ENCODE measurements around the gene HSPA1B.
"Not testable (repeated sequence)": the region's sequence is repeated elsewhere in the genome, so short reads cannot be mapped to it uniquely, and the experiment has no call there.

Gene HSPA1B

DNA sequence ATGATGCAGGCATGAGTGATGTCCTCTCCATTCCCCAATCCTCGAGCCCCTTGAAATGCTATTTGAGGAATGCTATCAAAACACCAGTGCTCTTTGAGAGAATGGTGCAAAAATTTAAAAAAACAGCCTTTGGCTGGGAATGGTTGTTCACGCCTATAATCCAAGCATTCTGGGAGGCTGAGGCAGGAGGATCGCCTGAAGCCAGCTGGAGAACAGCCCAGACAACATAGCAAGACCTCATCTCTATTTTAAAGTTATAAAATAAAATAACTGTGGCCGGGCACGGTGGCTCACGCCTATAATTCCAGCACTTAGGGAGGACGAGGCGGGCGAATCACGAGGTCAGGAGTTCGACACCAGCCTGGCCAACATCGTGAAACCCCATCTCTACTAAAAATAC, 27.8 kb upstream of the HSPA1B start:
- no peak for DNase-seq

DNA sequence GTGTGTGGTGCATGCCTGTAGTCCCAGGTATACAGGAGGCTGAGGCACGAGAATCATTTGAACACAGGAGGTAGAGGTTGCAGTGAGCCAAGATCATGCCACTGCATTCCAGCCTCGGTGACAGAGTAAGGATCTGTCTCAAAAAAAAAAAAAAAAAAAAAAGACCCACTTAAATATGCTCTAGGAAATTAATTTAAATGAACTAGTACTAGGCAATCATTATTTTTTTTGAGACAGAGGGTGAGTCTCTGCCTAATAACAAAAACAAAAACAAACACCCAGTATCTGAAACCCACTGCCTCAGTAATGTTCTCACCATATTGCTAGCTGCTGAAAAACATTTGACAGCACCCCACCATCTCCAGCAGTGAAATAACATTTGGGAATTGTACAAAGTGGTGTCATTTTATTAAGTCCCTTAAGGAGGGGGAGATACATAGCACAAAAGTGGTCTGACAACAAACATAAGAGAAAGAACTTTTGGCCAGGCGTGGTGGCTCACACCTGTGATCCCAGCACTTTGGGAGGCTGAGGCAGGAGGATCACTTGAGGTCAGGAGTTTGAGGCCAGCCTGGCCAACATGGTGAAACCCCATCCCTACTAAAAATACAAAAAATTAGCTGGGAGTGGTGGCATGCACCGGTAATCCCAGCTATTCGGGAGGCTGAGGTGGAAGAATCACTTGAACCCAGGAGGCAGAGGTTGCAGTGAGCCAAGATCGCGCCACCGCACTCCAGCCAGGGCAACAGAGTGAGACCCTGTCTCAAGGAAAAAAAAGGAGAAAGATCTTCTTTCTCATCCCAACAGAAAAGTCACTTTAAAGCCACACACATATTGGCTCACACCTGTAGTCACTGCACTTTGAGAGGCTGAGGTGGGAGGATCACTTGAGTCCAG, 26.3 kb upstream of the HSPA1B start:
- DNase-seq: not testable (repeated sequence)

DNA sequence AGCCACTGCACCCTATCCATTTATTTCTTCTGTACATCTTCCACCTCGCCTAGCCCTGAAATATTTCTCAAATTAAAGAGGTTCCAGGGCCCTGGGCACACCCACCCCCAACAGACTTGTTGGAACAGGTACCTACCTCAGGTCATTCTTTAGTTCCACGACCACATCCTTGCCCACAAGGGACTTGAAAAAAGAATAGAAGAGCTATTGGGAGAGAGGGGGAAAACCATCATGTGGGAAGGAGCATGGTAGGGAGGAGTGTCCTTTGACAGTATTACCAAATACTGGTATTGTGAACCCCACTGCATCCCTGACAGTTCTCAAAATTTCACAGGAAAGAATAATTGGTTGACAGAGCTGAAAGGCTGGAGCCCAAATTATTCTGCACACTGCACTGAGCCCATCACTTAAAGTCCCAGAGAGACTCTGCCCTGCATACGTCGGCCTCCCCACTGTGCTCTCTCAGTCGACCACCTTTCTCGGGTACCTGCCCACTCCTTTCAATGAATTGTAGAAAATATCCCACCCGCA, 21.5 kb upstream of the HSPA1B start:
- no peak for DNase-seq

DNA sequence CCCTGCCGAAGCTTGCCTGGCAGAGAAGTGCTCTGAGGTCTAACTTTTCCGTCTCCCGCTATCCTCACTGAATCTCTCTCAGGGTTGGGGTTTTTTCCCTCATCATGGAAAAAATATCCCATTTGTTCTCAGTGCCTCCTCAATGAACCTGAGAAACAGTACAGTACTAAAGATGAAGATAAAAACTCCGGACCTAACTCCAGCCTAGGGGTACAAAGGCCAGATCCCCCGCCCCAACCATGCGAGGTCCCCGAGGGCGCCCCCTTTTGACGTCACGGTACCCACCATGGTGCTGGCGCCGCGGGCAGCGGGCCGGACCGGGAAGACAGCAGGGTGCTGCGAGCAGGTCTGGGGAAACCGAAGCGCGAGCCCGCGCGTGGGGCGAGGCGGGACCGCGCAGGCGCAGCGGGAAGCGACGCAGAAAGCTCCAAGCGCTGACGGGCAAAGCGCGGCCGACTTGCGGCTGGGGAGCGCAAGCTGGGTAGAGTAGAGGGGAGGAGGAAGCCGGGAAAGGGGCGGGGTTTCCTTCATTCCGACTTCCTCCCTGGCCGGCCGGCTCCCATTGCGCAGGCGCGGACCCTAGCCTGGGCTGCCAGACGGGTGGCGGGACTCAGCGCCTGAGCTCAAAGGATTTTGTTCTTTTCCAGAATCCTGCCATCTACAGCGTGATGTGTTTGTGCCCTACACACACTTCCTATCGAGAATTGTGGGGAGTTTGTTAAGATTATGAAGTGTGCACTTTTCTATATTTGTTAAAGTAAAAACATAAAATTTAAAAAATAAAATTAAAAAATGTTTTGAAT, 20.9 kb upstream of the HSPA1B start, which contains the start of gene LSM2:
LSM2 (minus strand) TSS at position 497 of the 803 bp plus-strand sequence; CDS start at position 288, 209 bp downstream.
- peak; percentile 87 for DNase-seq

DNA sequence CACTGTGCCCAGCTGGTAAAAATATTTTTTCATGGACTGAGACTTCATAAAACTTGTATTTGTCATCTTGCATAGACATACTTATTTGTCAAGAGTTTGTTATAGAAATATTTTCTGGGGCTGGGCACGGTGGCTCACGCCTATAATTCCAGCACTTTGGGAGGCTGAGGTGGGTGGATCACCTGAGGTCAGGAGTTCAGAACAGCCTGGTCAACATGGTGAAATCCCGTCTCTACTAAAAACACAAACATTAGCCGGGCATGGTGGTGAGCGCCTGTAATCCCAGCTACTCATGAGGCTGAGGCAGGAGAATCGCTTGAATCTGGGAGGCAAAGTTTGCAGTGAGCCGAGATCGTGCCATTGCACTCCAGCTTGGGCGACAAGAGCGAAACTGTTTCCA, 18.9 kb upstream of the HSPA1B start:
- not testable (repeated sequence) for DNase-seq

DNA sequence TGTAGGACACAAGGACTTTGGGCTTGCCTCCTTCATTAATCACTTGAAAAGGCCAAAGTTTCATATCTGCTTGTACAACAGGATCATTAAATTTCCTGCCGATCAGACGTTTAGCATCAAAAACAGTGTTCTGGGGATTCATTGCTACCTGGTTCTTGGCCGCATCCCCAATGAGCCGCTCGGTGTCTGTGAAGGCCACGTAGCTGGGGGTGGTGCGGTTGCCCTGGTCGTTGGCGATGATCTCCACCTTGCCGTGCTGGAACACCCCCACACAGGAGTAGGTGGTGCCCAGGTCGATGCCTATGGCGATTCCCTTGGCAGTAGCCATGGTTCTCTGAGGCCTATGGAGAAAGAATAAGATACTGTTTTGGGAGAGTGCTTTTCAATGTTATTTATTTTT, 15.9 kb upstream of the HSPA1B start:
- DNase-seq: no peak

DNA sequence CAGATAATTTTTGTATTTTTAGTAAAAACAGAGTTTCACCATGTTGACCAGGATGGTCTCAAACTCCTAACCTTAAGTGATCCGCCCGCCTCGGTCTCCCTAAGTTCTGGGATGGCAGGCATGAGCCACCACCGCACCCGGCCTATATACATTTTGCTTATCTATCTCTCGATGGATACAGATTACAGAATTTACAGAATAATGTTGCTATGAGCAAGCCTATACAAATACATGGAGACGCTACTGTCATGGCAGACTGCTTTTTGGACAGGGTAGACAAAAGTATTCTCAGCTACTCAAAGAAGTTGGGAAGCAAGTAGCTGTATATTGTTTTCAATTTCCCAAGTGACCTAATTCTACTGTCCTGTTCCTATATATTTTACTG, 14.1 kb upstream of the HSPA1B start:
- no peak for DNase-seq

DNA sequence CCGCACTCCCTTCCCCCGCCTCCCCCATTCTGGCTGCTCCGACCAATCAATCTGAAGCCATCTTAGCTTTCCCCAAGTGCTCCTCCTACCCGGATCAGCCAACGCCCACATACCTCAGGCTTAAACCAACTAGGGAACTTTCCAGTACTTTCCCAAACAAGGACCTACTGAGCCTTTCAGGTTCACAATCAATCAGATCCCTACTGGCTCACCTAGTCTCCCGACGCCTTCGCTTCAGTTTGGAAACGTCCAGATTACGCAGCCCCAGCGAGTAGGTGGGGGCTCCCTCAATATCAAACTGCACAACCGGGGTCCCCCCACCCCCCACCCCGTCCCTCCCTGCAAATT, 12.9 kb upstream of the HSPA1B start:
- peak; percentile 78 for DNase-seq

DNA sequence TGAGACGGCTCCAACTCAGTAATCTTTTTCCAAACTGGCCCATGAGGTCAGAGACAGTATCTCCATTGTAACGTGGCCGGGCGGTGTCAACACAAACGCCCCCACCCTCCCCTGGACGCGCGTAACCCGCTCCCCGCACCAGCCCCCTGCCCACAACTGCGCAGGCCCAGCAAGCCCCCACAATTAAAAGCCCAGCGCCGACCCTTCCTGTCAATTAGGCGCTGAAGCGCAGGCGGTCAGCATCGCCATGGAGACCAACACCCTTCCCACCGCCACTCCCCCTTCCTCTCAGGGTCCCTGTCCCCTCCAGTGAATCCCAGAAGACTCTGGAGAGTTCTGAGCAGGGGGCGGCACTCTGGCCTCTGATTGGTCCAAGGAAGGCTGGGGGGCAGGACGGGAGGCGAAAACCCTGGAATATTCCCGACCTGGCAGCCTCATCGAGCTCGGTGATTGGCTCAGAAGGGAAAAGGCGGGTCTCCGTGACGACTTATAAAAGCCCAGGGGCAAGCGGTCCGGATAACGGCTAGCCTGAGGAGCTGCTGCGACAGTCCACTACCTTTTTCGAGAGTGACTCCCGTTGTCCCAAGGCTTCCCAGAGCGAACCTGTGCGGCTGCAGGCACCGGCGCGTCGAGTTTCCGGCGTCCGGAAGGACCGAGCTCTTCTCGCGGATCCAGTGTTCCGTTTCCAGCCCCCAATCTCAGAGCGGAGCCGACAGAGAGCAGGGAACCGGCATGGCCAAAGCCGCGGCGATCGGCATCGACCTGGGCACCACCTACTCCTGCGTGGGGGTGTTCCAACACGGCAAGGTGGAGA, 12.3 kb upstream of the HSPA1B start, which contains the start of the genes HSPA1A and HSPA1L:
HSPA1A (plus strand) TSS at position 519 of the 814 bp plus-strand sequence; CDS start at position 733, 214 bp downstream.
HSPA1L (minus strand) TSS at position 259 of the 814 bp plus-strand sequence. CDS start 3,311 bp downstream, outside the sequence.
- DNase-seq: peak; percentile 68

DNA sequence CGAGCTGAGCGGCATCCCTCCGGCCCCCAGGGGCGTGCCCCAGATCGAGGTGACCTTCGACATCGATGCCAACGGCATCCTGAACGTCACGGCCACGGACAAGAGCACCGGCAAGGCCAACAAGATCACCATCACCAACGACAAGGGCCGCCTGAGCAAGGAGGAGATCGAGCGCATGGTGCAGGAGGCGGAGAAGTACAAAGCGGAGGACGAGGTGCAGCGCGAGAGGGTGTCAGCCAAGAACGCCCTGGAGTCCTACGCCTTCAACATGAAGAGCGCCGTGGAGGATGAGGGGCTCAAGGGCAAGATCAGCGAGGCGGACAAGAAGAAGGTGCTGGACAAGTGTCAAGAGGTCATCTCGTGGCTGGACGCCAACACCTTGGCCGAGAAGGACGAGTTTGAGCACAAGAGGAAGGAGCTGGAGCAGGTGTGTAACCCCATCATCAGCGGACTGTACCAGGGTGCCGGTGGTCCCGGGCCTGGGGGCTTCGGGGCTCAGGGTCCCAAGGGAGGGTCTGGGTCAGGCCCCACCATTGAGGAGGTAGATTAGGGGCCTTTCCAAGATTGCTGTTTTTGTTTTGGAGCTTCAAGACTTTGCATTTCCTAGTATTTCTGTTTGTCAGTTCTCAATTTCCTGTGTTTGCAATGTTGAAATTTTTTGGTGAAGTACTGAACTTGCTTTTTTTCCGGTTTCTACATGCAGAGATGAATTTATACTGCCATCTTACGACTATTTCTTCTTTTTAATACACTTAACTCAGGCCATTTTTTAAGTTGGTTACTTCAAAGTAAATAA, 10.2 kb upstream of the HSPA1B start:
- DNase-seq: not testable (repeated sequence)

DNA sequence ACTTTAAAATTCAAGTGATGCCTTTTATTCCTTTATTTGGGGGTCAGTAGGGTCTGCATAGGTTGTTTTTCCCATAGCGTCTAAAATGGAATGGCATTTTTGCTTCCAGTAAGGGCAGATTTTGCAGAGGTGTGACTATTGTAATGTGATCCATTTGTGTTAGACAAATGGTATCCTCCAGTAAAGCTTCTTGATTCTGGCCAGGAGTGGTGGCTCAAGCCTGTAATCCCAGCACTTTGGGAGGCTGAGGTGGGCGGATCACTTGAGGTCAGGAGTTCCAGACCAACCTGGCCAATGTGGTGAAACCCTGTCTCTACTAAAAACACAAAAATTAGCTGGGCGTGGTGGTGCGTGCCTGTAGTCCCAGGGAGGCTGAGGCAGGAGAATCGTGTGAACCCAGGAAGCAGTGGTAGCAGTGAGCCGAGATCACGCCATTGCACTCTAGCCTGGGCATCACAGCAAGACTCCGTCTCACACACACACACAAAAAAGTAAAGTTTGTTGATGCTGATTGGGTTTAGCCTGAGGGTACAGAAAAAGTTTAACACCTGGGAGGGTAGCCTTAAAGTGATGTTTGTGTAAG, 9.5 kb upstream of the HSPA1B start:
- not testable (repeated sequence) for DNase-seq

DNA sequence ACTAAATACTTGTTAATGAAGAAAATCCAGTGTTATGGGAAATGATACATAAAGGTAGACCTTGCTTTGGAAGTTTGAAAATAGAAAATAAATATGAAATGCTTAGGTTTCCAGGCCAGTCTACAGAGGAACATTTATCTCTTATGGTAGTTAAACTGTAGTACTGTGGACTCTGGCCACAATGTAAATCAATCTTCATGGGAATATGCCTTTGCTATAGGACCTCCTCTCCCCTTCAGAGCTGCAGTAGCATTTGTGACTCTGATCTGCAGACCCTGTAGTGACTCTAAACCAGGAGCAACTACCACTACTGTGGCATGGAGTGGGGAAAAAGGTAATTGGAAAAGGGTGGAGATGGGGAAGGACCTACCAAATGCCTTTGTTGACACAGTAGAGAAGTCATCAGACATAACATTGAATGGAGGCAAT, 7.7 kb upstream of the HSPA1B start:
- no peak for DNase-seq

DNA sequence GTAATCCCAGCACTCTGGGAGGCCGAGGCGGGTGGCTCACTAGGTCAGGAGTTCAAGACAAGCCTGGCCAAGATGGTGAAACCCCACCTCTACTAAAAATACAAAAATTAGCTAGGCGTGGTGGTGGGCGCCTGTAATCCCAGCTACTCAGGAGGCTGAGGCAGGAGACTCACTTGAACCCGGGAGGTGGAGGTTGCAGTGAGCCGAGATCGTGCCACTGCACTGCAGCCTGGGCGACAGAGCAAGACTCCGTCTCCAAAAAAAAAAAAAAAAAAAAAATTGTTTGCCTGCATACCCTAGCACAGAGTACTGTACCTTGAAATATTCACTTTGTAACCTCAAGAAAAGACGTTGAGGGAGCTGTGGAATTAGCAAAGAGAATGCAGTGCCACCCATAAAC, 7.1 kb upstream of the HSPA1B start:
- not testable (repeated sequence) for DNase-seq

DNA sequence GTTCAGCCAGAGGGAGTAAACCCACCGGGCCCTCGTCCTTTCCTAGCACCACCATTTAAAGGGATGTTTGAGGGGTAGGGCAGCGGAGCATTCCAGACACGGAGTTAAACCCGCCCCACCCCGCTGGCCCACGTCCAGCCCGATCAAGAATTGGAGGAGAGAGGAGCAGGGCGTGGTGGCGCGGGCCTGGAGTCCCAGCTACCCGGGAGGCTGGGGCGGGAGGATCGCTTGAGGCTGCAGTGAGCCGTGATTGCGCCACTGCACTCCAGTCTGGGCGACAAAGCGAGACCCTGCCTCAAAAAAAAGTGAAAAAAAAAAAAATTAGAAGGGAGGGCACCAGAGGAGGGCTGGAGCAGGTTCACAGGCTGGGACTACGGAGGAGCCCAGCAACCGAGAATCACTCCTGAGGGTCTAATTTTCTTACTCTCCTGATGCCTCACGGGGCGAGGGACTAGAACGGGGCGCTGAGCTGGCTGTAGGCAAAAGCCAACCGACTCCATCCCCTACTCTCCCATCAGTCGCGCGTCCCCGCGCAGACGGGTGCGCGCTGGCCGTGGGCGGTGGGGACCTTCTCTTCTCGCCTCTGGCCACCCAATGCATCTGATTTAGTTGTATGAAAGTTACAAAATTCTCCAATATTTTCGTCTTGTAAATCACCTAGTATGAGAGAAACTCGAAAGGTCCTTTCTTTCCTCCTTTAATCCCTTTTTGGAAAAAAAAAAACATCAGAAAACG, 6.1 kb upstream of the HSPA1B start:
- peak; percentile 31 for DNase-seq

DNA sequence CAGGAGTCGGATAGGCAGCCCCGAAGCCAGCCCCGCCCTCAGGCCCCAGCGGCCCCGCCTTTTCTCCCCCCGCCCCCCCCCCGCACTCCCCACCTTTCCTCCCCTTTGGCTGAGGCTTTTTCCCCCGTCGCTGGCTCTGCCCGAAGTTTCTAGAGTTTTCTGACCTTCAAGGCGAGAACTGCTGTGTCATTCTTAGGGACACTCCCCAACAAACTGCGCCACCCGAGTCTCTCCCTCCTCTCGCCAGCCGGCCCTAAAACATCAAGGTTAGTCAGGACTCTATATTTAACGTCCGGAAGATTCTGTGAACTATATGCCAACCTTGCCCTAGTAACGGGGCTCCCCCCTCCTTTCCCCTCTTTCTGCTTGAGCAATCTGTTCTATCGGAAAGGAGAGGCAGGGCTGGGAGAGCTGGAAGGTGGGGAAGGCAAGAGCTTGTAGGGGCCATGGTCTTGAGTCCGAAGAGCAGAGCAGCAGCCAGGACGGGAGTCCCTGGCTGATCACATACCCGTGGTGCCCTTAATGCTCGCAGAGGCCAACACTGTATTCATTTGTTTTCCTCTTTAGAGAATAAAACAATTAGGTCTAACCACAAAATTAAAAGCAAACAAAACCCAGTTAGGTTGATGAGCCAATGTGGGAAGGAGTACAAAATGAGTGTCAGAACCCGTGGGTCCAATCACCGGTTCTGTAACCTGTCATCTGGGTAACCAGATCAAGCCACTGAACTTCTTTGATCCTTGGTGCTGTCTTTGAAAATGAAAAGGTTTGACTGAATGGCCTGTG, 5.3 kb upstream of the HSPA1B start:
- DNase-seq: no peak

DNA sequence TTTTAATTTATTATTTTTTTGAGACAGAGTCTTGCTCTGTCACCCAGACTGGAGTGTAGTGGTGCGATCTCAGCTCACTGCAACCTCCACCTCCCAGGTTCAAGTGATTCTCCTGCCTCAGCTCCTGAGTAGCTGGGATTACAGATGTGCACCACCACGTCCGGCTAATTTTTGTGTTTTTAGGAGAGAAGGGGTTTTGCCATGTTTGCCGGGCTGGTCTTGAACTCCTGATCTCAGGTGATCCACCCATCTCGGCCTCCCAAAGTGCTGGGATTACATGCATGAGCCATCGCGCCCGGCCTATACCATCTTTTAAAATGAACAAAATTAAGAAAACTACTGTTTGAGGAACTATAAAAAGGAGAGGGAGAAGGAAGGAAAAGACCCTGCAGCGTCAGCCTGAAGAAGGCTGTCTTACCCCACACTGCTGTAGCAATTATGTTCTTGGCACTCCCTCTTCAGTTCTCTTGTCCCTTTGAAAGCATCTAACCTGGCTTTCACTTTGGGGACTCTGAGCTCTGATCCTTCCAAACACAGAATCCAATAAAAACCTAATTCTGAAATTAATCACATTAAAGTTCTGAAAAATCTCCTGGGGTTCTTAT, 3.8 kb upstream of the HSPA1B start:
- DNase-seq: not testable (repeated sequence)

DNA sequence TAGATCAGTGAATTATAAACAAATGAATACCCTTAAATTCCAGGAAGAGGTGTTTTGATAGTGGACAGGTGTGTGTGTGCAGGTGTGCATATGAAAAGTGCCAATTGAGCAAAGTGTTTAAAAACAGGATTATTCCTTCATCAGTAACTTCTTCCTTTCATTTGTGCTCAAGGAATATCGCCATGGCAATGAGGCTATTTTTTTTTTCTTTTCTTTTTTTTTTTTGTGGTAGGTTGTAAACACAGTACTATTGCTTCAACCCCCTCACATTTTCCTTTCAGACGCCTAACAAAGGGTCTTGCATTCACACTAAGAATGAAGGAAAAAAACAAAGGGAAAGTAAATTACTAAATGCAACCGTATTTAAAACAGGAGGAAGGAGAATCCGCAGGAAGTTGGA, 2.0 kb upstream of the HSPA1B start:
- DNase-seq: no peak

DNA sequence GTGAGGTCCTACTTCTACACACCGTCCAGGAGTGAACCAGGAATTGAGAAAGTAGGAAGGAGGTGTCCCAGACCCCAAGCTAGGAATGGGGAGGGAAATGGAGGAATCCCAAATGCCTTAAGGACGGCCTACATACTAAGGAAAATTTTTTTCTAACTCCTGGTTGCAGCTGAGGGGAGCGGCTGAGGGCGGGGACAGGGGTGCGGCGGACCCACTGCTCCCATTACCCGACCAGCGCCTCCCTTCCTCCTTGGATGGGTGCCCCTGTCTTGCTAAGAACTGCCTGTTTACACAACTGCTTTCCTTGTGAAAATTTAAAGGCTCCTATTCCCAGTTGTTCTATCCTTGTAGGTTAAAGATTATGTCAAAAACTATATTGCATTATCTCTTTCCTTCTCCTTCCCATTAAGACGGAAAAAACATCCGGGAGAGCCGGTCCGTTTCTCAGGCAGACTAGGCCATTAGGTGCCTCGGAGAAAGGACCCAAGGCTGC, 699 bp upstream of the HSPA1B start:
- no peak for DNase-seq
